Measurements from ENCODE around the gene WDR59.
"Not testable (repeated sequence)": the region's sequence is repeated elsewhere in the genome, so short reads cannot be mapped to it uniquely, and the experiment has no call there.

Gene WDR59

GRCh38 chr16:75011634-75012307, 26.8 kb upstream of the WDR59 start:
- peak; percentile 84 for DNase-seq (ENCODE audit: low read depth)

- no peak for DNase-seq (ENCODE audit: low read depth)
These were observed 25.5 kb upstream of the WDR59 start for GRCh38 chr16:75010427-75010826.

GRCh38 chr16:75007443-75007842, 22.5 kb upstream of the WDR59 start:
- DNase-seq (ENCODE audit: low read depth): no peak

DNA sequence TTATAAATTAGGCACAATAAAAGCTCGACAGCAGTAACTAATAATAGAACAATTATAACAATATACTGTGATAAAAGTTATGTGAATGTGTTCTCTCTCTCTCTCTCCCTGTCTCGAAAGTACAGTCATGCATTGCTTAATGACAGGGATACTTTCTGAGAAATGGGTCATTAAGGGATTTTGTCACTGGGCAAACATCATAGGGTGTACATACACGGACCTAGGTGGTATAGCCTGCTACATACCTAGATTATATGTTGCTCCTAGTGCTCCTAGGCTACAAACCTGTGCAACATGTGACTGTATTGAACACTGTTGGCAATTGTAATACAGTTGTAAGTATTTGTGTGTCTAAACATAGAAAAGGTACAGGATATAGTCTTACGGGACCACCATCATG, 20.8 kb upstream of the WDR59 start:
- no peak for DNase-seq (ENCODE audit: low read depth)

GRCh38 chr16:75004460-75004859, 19.5 kb upstream of the WDR59 start:
- DNase-seq (ENCODE audit: low read depth): no peak

- DNase-seq (ENCODE audit: low read depth): no peak
These were observed 19.0 kb upstream of the WDR59 start for GRCh38 chr16:75003931-75004330.

GRCh38 chr16:75002474-75002873, 17.6 kb upstream of the WDR59 start:
- peak; percentile 36 for DNase-seq (ENCODE audit: low read depth)

DNA sequence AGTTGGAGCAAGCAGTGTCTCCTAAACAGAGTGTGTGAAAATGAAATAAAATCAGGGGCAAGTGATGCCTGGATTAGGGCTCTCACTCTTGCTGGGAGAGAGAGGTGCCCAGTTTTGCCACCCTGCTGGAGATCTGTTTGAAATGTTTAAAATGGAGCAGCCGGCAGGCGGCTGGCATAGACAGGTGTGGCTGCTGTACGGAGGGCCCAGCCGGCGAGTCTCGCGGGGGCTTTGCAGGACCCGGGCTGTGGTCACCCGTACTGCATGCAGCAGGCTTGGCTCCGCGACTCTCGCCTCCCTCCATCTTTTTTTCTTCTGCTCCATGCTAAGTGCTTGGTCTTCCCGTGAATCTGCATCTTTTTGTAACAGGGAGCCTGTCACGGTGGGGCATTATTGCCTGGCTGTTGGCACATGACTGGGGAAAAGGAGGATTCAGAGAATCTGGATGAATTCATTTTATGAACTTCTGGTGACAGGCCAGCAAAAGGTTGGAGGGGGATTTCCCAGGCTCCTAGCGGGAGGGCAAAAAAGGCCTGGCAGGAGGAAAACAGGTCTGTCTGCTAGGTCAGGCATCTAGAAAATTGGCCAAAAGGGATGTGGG, 15.7 kb upstream of the WDR59 start:
- no peak for DNase-seq (ENCODE audit: low read depth)

DNA sequence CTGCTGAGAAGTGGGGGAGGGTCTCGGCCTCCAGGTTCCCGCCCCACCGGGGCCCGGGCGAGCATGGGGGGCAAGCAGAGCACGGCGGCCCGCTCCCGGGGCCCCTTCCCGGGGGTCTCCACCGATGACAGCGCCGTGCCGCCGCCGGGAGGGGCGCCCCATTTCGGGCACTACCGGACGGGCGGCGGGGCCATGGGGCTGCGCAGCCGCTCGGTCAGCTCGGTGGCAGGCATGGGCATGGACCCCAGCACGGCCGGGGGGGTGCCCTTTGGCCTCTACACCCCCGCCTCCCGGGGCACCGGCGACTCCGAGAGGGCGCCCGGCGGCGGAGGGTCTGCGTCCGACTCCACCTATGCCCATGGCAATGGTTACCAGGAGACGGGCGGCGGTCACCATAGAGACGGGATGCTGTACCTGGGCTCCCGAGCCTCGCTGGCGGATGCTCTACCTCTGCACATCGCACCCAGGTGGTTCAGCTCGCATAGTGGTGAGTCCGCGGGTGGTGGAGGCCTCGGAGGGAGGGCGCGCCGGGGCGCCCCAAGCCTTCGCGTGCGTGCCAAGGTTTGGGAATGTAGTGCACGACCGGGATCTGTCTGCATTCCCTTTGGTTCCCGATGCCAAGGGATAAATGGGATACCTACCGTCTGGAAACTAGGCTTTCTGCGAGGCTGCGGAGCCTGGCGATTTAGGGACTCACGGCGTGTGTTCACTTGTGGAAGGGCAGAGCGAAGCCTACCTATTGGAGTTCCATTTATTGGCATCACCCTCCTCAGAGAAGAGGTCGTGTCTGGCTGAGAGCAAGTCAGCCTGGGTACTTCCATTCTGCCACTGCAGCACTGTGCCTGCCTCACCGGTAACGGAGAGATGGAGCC, 14.9 kb upstream of the WDR59 start:
- peak; percentile 20 for DNase-seq (ENCODE audit: low read depth)

GRCh38 chr16:74999219-74999608, 14.3 kb upstream of the WDR59 start:
- DNase-seq (ENCODE audit: low read depth): no peak

GRCh38 chr16:74998481-74999218, 13.7 kb upstream of the WDR59 start, which contains the start of gene ZNRF1:
TSS of gene ZNRF1 (plus strand) at chr16:74999024. CDS start at chr16:74999672, 648 bp downstream.
- DNase-seq (ENCODE audit: low read depth): peak; percentile 74

GRCh38 chr16:74997042-74997491, 12.1 kb upstream of the WDR59 start:
- DNase-seq (ENCODE audit: low read depth): no peak

- DNase-seq (ENCODE audit: low read depth): no peak
These were observed 11.1 kb upstream of the WDR59 start for GRCh38 chr16:74995986-74996385.

GRCh38 chr16:74991593-74992403, 6.9 kb upstream of the WDR59 start:
- DNase-seq (ENCODE audit: low read depth): no peak

DNA sequence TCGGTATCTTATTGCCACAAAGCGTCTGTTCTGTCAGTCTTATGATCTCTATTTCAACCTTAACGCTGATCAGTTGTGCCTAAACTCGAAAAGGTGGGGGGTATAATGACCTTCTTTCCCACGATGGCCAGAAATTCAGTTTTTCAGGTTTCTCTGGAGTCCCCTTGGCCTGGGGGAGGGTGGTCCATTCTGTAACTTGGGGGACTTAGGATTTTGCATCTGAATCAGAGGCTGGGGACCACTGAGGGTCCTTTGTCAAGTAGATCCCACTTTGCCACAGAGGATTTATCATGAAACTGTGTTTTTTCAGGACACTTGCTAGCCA, 6.3 kb upstream of the WDR59 start:
- no peak for DNase-seq (ENCODE audit: low read depth)

- no peak for DNase-seq (ENCODE audit: low read depth)
These were observed 5.9 kb upstream of the WDR59 start for GRCh38 chr16:74990832-74991231.

GRCh38 chr16:74989864-74990263, 4.9 kb upstream of the WDR59 start:
- DNase-seq (ENCODE audit: low read depth): not testable (repeated sequence)

DNA sequence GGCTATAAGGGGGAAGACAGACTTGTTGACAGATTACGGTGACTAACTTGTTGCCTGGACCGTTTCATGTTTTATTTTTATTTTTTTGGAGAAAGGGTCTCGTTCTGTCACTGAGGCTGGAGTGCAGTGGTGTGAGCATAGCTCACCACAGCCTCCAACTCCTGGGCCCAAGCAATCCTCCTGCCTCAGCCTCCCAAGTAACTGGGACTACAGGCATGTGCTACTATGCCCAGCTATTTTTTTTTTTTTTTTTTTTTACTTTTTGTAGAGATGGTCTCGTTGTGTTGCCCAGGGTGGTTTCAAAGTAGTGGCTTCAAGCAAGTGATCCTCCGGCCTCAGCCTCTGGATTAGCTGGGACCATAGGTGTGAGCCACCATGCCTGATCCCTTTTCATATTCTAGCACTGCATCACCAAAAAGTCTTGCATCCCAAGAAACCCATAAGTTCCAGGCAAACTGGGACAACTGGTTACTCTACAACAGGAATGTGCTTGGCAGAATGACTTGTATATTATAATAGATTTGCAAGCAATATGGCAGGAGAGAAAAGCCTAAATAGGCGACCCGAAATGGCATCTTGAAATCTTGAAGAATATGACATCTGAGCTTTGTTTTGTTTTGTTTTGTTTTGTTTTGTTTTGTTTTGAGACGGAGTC, 2.2 kb upstream of the WDR59 start:
- no peak for DNase-seq (ENCODE audit: low read depth)

DNA sequence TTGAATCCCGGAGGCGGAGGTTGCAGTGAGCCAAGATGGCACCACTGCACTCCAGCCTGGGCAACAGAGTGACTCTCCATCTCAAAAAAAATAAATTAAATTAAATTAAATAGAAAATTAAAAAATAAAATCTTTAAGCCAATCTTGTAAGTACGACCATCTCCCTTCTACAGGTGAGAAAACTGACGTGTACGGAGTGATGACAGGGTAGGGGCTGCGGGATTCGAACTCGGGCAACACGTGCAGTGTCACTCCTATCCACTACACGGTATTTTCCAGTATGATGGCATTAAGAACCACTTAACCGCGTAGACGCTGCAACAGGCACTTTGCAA, 762 bp downstream of the WDR59 start:
- DNase-seq (ENCODE audit: low read depth): no peak

GRCh38 chr16:74982256-74982655, 2.7 kb downstream of the WDR59 start:
- no peak for DNase-seq (ENCODE audit: low read depth)

GRCh38 chr16:74975591-74975990, 9.3 kb downstream of the WDR59 start:
- no peak for DNase-seq (ENCODE audit: low read depth)

All from amniotic epithelial cell (primary cell).